Hepatocyte (in vitro differentiated cells): ENCODE data around the gene NMNAT3.

ENCODE experiments used
- EZH2 ChIP-seq: fragments of 200-600 bp; sonication (generic); IDR thresholded peaks from 2 replicates; pipeline ENCODE4 v1.6.1; 2016; ENCODE audit warnings: antibody characterized with exemption, mild to moderate bottlenecking, borderline replicate concordance
- TF ChIP-seq, protein P1 (sequence below): fragments of 200-600 bp; sonication (generic); IDR thresholded peaks from 2 replicates; pipeline ENCODE4 v1.5.1; 2016; ENCODE audit warnings: antibody characterized with exemption, mild to moderate bottlenecking; ENCODE audit not compliant: poor library complexity

DNA sequence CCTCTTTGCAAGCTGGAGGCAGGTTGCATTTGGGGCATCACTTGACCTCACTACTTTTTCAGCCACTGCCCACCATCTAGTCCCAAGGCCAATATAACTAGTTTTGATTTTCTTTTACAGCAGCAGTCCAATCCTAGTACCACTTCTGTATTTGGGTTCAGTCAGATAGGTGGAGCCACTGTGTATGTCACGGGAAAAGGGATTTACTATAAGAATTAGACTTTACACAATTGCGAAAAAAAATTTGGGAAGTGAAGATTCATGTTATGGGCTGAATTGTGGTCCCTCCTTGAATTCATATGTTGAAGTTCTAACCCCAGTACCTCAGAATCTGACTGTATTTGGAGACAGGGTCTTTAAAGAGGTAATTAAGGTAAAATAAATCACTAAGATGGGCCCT is 37.4 kb upstream of the NMNAT3 start:
- no peak for TF ChIP-seq EZH2
- TF ChIP-seq, protein P1, sequence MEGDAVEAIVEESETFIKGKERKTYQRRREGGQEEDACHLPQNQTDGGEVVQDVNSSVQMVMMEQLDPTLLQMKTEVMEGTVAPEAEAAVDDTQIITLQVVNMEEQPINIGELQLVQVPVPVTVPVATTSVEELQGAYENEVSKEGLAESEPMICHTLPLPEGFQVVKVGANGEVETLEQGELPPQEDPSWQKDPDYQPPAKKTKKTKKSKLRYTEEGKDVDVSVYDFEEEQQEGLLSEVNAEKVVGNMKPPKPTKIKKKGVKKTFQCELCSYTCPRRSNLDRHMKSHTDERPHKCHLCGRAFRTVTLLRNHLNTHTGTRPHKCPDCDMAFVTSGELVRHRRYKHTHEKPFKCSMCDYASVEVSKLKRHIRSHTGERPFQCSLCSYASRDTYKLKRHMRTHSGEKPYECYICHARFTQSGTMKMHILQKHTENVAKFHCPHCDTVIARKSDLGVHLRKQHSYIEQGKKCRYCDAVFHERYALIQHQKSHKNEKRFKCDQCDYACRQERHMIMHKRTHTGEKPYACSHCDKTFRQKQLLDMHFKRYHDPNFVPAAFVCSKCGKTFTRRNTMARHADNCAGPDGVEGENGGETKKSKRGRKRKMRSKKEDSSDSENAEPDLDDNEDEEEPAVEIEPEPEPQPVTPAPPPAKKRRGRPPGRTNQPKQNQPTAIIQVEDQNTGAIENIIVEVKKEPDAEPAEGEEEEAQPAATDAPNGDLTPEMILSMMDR, result no peak
